HG03442 (cell line): ENCODE measurements around the gene LSM7.

Experiments used
- ATAC-seq: cut with Tn5 transposase; IDR thresholded peaks from one replicate; pipeline ENCODE4 v1.9.1; 2021; ENCODE audit warnings: mild to moderate bottlenecking, moderate library complexity; ENCODE audit not compliant: unreplicated experiment

Gene LSM7

DNA sequence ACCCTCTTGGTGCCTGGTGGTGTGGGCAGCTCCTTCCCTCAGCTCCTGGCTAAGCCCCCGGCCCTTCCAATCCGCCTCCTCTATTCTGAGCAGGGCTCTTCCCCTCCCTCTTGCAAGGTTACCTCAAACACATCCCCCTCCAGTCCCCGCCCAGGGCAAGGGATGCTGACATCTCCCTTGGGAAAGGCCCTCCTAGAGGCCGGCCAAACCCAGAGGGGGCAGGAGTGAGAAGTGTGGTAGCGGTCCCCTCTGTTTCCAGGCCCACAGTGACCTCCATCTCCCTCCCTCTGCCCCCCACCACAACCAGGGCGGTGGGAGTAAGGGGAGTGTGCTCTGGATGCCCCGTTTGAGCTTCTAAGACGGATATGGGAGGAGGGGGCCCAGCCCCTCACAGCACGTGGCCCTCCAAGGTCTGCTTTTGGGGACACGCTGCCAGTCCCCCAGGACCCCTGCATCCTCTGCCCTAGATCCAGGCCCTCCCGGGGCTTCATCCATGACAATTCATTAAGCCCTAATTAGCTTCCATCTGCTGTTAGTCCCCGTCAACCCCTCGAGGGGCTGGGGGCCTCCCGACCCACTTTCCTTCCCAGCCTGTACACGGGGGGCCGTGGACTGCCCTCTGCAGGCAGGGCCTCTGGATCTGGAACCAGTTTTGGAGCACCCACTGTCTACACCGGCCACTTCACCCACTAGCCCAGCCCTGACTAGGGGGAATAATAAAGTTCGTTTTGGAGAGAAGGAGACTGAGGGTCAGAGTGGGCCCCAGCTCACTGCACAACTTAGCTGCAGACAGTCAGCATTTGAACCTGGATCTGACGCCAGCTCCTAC lies 22.7 kb downstream of the LSM7 start:
- ATAC-seq: no peak

DNA sequence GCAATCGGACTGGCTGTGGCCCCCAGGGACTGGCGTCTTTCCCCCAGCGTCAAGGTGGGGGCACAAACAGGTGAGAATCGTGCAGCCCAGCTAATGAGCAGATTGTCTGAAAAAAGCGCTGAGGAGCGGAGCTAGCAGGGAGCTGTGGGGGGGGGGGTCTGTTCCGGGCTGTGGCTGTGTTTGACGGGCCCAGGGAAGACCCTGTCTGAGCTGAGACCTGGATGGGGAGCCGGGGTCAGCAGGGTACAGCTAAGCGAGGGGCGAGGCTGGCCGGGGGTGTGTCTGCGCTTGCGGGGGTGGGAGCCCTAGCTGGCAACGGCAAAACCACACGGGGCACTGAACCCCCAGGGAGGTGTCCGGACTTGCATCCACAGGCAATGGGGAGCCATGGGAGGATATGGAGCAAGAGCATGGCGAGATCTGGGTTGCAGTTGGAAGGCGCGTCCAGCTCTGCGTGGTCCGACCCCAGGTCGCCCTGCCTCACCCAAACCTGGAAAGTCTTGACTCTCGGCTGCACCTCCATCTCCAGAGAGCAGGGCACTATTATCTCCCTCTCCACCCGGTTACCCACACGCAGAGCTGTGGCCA lies 25.1 kb downstream of the LSM7 start:
- no peak for ATAC-seq

GRCh38 chr19:2302319-2303210 lies 25.8 kb downstream of the LSM7 start:
- ATAC-seq: no peak

DNA sequence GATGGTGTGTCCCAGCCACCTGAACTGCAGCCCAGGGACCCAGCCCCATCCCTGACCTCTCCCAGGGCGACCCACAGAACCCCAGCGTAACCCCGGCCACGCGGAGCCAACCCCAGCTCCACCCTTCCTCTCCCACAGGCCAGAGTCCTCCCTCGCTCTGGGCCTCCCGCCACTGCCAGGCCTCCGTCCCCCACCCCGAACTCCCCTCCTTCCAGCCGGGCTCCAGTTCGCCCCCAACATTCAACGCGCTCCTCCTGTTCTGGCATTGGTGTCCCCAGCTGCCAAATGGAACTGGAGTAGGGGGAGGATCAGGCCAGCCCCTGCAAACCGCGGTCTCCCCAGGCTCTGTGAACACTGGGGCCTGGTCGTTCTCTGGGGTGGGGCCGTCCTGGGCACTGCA lies 27.9 kb downstream of the LSM7 start:
- ATAC-seq: no peak

DNA sequence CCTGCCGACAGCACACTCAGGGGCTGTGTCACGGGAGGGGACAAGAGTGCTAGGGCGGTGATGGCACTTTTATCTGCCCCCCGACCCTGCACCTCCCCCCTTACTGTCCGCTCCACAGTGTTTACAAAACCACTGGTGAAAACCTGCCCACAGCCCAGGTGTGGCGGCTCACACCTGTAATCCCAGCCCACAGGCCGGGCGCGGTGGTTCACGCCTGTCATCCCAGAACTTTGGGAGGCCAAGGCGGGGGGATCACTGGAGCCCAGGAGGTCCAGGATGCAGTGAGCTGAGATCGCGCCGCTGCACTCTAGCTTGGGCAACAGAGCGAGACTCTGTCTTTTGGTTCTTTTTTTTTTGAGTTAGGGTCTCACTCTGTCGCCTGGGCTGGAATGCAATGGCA lies 32.2 kb downstream of the LSM7 start:
- ATAC-seq: no peak

GRCh38 chr19:2294687-2295335 lies 33.6 kb downstream of the LSM7 start:
- no peak for ATAC-seq

GRCh38 chr19:2291185-2291751 lies 37.1 kb downstream of the LSM7 start:
- ATAC-seq: no peak

- ATAC-seq: no peak
These were observed 37.8 kb downstream of the LSM7 start for GRCh38 chr19:2290441-2291184.

DNA sequence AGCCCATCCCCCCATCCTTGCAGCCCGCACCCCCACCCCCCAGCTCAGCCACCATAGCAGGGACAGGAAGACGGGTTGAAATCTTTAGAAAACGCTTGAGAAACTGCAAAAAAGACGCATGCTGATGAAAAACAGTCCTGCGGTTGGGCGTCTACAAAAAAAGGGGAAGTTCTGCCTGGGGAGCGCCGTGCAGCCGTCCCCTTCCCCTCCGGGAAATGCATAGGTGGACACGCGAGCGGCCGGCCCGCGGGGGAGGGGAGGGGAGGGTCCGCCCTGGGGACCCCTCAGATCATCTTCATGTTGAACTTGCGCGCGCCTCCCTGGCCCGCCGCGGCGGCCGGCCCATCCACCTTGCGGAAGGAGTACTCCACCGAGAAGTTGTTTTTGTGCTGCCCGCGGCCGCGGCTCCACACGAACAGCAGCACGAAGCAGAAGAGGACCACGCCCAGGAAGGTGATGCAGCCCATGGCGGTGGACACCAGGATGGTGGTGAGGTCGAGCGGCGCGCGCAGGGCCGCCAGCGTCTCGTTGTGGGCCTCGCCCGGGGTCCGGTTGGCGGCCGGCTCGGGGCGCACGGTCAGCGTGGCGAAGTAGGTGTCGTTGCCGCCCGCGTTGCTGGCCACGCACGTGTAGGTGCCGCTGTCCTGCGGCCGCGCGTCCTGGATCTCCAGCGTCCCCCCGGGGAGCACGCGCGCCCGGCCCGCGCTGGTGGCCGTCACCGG lies 38.5 kb downstream of the LSM7 start:
- ATAC-seq: no peak

GRCh38 chr19:2288818-2289713 lies 39.3 kb downstream of the LSM7 start:
- ATAC-seq: no peak

DNA sequence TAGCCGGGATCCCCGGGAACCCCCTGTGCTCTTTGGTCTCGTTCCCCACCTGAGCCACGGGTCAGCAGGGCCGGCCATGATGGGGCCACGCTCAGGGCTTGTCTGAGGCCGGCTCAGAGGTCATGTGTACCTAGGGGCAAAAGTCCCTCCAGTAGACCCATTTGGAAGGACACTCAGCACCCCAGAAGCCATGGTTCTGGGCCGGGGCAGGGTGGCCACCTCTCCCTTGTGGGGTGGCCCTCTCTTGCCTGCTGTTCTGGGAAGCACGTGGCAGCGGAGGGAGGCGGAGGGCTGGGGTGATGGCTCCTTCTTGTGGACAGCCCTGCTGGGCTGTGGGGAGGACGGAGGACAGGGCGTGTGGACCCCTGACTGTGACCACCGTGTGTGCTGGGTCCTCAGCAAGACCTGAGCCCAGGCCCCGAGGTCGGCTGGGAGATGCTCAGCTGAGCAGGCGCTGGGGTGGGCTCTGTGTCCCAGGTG lies 40.0 kb downstream of the LSM7 start:
- no peak for ATAC-seq

DNA sequence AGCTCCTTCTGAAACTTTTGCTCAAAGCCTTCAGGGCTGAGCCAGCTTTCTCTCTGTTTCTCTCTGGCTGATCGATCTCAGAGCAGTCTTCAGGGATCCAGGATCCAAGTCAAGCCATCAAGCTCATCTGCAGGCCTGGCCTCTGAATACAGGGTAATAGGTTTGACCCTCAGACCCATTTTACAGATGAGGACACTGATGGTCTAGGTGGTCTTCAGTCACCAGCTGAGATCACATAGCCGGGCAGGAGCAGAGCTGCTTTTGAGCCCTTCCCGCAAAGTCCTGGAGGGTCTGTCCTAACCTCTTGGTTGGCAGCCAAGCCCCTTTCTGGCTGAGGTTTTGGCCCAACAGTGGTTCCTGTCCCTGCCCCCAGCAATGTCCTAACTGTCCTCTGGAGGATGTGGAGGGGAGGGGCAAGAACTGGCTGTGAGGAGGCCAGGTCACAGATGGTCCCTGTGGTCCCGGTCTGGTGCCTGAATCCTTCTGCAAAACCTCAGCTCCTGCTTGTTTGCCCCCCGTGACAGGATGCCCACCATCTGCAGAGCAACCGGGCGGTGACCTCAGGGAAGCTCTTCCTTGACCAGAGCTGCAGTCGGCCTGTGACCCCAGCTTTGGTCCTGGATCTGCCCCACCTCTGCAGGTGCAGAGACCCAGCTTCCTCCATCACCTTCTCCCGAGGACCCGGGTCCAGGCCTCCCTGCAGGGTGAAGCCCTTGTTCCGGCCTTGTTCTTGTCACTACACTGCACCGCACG lies 40.6 kb downstream of the LSM7 start:
- ATAC-seq: no peak

DNA sequence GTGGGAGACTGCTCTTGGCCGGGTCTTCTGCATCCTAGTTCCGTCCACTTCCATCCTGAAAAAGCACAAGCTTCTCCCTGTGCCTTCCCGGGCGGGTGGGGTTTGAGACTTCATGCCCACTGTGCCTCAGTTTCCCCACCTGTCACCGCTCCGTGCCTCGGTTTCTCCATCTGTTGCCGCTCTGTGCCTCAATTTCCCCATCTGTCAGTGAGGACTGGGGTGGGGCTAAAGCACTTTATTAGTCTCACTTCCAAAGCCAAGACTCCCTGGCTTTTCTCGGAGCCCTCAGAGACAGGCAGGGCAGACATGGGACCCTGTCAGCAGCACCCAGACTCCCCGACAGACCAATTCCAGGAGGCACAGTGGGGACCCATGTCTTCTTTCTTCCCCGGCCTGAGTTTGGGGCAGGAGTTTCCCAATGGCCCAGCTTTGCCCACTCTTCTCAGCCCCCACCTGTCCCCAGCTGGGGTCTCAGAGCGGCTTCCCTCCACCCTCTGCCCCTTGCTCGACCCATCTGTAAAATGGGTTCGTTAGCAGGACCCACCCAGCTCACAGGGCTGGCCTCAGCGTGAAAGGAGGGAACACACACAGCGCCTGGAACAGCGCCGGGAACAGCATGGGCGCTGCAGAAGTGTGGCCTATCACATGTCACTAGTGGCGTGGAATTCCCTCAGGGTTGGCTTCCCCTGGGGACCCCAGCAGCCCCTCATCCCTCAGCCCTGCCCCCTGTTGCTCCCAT lies 41.8 kb downstream of the LSM7 start:
- ATAC-seq: no peak

GRCh38 chr19:2283835-2284507 lies 44.4 kb downstream of the LSM7 start:
- ATAC-seq: no peak

- ATAC-seq: no peak
These were observed 45.5 kb downstream of the LSM7 start for GRCh38 chr19:2282862-2283237.

GRCh38 chr19:2282062-2282861 lies 46.1 kb downstream of the LSM7 start, which contains the start of gene PEAK3:
TSS of gene PEAK3 (minus strand) at chr19:2282175. CDS start at chr19:2280931, 1,244 bp downstream.
- no peak for ATAC-seq
